OCI-LY7 (cell line): Measurements from ENCODE around the gene CCDC102A.

Experiments used
- EZH2phosphoT487 ChIP-seq: fragments of 200-600 bp; sonication (generic); IDR thresholded peaks from 2 replicates; pipeline ENCODE4 v1.6.1; 2018; ENCODE audit warnings: low read depth, borderline replicate concordance, mild to moderate bottlenecking, mixed run types, antibody characterized with exemption, low read length, moderate library complexity, mixed read lengths
- TF ChIP-seq, protein P1 (sequence below): fragments of 200-600 bp; sonication (generic); conservative IDR thresholded peaks from 2 replicates; pipeline ENCODE4 v1.5.1; 2014; ENCODE audit warnings: mild to moderate bottlenecking, antibody characterized with exemption, low read length, moderate library complexity, mixed read lengths

DNA sequence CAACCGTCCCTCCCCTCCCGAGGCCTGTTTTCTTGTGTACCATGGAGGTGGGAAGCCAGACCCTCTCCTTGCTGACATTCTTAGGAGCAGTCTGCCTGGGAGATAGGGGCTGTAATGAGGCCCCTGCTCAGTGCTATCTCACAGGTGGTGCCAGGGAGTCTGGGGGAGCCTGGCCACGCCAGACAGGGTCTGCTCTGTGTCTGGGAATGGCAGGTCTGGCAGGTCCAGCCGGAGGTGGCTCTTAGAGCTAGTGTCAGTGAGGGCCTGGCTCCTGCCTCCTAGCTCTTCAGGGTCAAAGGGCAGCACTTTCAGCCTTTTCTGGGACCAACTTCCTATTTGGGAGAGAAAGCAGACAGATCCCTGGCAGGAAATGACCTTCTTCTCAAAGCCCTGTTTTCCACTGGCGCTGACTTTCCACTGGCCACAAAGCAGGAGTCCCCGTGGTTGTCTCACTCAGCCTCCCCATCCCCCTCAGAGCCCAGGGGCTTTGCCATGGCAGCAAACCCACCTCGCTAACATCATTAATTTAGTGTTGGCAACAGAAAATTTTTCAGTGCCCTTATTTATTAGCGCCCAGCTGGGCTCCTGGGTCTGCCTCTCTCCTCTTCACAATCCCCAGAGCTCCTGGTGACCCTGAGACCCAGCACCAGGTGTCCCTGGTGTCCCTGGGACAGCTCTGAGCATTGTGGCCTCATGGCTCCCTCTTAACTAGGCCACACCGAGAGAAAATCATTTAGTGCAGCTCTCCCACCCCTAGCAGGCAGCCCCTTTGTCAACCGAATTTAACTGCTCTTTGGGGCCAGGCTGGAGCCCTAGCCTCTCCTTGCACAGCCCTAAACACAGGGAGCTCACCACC lies 26.1 kb downstream of the CCDC102A start:
- TF ChIP-seq, protein P1, sequence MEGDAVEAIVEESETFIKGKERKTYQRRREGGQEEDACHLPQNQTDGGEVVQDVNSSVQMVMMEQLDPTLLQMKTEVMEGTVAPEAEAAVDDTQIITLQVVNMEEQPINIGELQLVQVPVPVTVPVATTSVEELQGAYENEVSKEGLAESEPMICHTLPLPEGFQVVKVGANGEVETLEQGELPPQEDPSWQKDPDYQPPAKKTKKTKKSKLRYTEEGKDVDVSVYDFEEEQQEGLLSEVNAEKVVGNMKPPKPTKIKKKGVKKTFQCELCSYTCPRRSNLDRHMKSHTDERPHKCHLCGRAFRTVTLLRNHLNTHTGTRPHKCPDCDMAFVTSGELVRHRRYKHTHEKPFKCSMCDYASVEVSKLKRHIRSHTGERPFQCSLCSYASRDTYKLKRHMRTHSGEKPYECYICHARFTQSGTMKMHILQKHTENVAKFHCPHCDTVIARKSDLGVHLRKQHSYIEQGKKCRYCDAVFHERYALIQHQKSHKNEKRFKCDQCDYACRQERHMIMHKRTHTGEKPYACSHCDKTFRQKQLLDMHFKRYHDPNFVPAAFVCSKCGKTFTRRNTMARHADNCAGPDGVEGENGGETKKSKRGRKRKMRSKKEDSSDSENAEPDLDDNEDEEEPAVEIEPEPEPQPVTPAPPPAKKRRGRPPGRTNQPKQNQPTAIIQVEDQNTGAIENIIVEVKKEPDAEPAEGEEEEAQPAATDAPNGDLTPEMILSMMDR: no peak
- TF ChIP-seq EZH2phosphoT487: no peak
